Endothelial cell of umbilical vein (primary cell): ENCODE measurements around the gene EEF1B2.

Experiments
- CTCF ChIP-seq, 2 donors: IDR thresholded peaks; 1 replicate in 1 of 2; 2 replicates in 1 of 2; pipeline ENCODE4 v1.5.1; 2011; ENCODE audit warnings: low read length in 2 of 2, mild to moderate bottlenecking in 2 of 2, moderate library complexity in 2 of 2, control low read depth in 1 of 2, inconsistent platforms in 1 of 2, low read depth in 1 of 2; ENCODE audit not compliant: insufficient read depth in 1 of 2; ENCODE audit errors: extremely low read depth in 1 of 2
- EZH2 ChIP-seq: IDR thresholded peaks from 2 replicates; pipeline ENCODE4 v1.6.1; 2012; ENCODE audit warnings: borderline replicate concordance, low read depth, mild to moderate bottlenecking, moderate library complexity, low read length, inconsistent platforms; ENCODE audit not compliant: severe bottlenecking
- FOS ChIP-seq: IDR thresholded peaks from 2 replicates; pipeline ENCODE4 v1.6.1; 2011; ENCODE audit warnings: mild to moderate bottlenecking, low read length, moderate library complexity, borderline replicate concordance; ENCODE audit not compliant: insufficient read depth
- JUN ChIP-seq: IDR thresholded peaks from 2 replicates; pipeline ENCODE4 v1.6.1; 2011; ENCODE audit warnings: borderline replicate concordance, low read depth; ENCODE audit not compliant: insufficient read length, insufficient read depth
- MYC ChIP-seq: IDR thresholded peaks from one replicate; pipeline ENCODE4 v1.6.1; 2011; ENCODE audit warnings: mild to moderate bottlenecking, low read depth, low read length
- POLR2A ChIP-seq: IDR thresholded peaks from 2 replicates; pipeline ENCODE4 v1.6.1; 2012; ENCODE audit warnings: low read depth, mild to moderate bottlenecking, control low read depth, low read length
- POLR2AphosphoS5 ChIP-seq: IDR thresholded peaks from 2 replicates; pipeline ENCODE4 v1.6.1; 2012; ENCODE audit warnings: low read depth, mild to moderate bottlenecking, control low read depth, low read length, moderate library complexity; ENCODE audit not compliant: insufficient read depth
- TF ChIP-seq, protein P1 (sequence below): IDR thresholded peaks from 2 replicates; pipeline ENCODE4 v1.6.1; 2011; ENCODE audit not compliant: insufficient read depth, insufficient read length

DNA sequence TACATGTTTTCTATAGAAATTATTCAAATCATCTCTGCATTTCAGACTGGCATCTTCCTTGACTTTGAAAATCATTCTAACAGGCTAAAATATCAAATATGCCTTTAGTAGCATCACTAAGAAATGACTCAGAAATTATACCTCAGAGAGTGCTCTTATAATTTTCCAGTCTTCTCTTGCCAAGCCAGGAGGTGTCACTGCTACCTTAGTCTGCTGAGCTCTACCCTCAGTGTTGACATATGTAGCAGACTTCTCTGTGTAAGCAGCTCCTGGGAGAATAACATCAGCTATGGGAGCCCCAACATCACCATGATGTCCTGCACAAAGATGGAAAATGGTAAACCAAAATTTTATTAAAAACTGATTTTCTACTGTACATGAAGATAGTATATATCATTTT is 32.0 kb upstream of the EEF1B2 start:
- TF ChIP-seq POLR2AphosphoS5, result no peak
- TF ChIP-seq CTCF (IDR thresholded peaks at IDR 0.05; ENCODE audit: extremely low read depth in 1 of 2, insufficient read depth in 1 of 2, low read depth in 1 of 2, low read length in 2 of 2), result no peak
- TF ChIP-seq POLR2A, result no peak
- TF ChIP-seq EZH2, result no peak
- TF ChIP-seq MYC, result no peak
- TF ChIP-seq JUN, result no peak
- TF ChIP-seq, protein P1, sequence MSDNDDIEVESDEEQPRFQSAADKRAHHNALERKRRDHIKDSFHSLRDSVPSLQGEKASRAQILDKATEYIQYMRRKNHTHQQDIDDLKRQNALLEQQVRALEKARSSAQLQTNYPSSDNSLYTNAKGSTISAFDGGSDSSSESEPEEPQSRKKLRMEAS, result no peak
- no peak for TF ChIP-seq FOS
